Activated CD4-positive, alpha-beta T cell treated with anti-CD3 and anti-CD28 coated beads, Interleukin-10, Interleukin-2, amounts not matched to agents 100 ng/mL and 50 ng/mL, durations not matched to agents 16 hours and 8 hours (primary cell): ENCODE data around the gene ZDHHC16.
A peak's percentile ranks its signal among the peaks of the same experiment; 100 is the strongest.
"Not testable (repeated sequence)": the region's sequence is repeated elsewhere in the genome, so short reads cannot be mapped to it uniquely, and the experiment has no call there.

Experiments
- DNase-seq: peaks from one replicate; pipeline ENCODE4 v3.0.0-alpha.2; 2020

Gene ZDHHC16

GRCh38 chr10:97435211-97435610, 10.8 kb upstream of the ZDHHC16 start:
- DNase-seq, result no peak

DNA sequence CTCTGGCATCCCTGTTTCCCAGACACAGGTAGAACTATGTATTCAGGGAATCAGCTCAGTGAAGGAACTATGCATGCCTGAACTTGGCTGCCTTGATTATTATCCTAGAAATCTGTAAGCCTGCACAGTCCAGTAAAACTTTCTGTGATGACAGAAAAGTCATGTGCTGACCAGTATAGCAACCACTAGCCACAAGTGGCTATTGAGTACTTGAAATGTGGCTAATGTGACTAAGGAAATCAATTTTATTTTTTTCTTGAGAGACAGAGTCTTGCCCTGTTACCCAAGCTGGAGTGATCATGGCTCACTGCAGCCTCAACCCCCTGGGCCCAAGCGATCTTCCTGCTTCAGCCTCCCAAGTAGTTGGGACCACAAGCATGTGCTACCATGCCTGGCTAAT, 3.7 kb upstream of the ZDHHC16 start:
- DNase-seq, result no peak

GRCh38 chr10:97444212-97444611, 1.8 kb upstream of the ZDHHC16 start:
- DNase-seq, result peak; percentile 48

DNA sequence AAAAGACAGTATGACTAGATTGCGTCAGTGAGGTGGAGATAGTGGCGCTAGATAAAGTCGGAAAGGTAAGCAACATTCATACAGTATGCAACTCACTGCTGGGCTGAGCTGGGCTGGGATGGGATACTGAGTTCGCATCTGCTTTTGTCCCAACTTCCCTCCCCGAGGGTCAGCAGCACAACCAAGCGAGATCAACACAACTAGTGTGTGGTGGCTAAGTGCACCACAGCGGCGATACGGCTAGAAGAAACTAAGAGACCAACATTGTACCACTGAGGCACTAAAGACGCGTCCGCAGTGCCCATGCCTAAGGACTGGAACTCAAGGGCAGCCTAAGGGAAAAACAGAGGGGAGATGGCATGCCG, 636 bp upstream of the ZDHHC16 start:
- DNase-seq, result no peak

GRCh38 chr10:97450828-97451227, 4.9 kb downstream of the ZDHHC16 start:
- no peak for DNase-seq

DNA sequence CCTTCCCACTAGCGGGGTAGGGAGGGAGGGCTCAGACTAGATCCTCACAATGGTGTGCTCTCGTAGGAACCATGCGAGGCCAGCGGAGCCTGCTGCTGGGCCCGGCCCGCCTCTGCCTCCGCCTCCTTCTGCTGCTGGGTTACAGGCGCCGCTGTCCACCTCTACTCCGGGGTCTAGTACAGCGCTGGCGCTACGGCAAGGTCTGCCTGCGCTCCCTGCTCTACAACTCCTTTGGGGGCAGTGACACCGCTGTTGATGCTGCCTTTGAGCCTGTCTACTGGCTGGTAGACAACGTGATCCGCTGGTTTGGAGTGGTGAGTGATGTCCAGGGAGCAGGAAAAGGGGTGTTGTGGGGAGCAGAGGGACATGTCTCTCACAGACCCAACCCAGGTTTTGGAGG, 5.6 kb downstream of the ZDHHC16 start:
- no peak for DNase-seq

- DNase-seq, result no peak
Measured at GRCh38 chr10:97452352-97452751, 6.4 kb downstream of the ZDHHC16 start.

GRCh38 chr10:97454330-97455036, 8.5 kb downstream of the ZDHHC16 start:
- no peak for DNase-seq

GRCh38 chr10:97456034-97456685, 10.2 kb downstream of the ZDHHC16 start:
- DNase-seq, result no peak

DNA sequence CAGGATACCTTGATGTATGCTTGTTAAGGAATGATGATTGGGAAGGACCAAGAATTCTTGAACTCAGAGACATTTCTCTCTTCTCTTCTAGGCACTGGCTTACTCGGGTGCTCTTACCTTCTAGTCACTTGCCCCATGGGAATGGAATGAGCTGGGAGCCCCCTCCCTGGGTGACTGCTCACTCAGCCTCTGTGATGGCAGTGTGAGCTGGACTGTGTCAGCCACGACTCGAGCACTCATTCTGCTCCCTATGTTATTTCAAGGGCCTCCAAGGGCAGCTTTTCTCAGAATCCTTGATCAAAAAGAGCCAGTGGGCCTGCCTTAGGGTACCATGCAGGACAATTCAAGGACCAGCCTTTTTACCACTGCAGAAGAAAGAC, 10.7 kb downstream of the ZDHHC16 start:
- DNase-seq, result no peak

DNA sequence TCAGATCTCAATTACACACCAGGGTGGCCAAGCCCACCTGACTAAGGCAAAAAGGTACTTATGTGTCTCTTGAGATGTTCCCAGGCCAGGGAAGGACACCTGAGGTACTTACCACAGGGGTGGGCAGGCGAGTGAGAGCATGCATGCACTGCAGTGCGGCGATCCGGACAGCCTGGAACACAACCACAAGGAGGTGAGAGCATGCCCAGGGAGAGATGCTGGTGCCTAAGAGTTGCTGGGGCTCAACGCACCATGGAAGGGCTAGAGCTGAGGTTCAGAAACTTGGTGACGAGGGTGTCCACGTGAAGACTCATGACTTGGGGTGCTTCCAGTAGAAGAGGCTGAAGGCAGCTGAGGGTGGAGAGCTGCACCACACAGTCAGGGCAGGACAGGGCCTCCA, 13.1 kb downstream of the ZDHHC16 start:
- no peak for DNase-seq

- no peak for DNase-seq
Measured at GRCh38 chr10:97459933-97460332, 14.0 kb downstream of the ZDHHC16 start.

GRCh38 chr10:97462309-97462708, 16.3 kb downstream of the ZDHHC16 start:
- DNase-seq, result no peak

- peak; percentile 49 for DNase-seq
Measured at GRCh38 chr10:97463363-97464132, 17.6 kb downstream of the ZDHHC16 start.

- DNase-seq, result no peak
Measured at GRCh38 chr10:97464226-97464625, 18.3 kb downstream of the ZDHHC16 start.

GRCh38 chr10:97465982-97466381, 20.0 kb downstream of the ZDHHC16 start:
- no peak for DNase-seq

DNA sequence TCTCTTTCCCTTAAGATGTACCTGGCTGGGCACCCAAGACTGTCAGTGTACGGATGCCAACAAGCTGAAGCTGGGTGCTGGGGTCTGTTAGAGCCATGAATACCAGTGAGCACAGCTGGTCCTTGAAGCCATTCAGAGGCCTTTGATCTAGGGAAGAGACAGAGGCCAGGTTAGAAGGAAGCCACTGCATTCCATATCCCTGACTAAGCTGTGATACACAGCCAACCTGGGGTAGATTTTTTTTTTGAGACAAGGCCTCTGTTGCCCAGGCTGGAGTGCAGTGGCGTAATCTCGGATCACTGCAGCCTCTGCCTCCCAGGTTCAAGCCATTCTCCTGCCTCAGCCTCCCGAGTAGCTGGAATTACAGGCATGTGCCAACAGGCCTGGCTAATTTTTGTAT, 20.8 kb downstream of the ZDHHC16 start:
- no peak for DNase-seq

- no peak for DNase-seq
Measured at GRCh38 chr10:97468162-97468561, 22.2 kb downstream of the ZDHHC16 start.

GRCh38 chr10:97468781-97469180, 22.8 kb downstream of the ZDHHC16 start:
- DNase-seq, result not testable (repeated sequence)

- DNase-seq, result no peak
Measured at GRCh38 chr10:97474918-97475317, 28.9 kb downstream of the ZDHHC16 start.

DNA sequence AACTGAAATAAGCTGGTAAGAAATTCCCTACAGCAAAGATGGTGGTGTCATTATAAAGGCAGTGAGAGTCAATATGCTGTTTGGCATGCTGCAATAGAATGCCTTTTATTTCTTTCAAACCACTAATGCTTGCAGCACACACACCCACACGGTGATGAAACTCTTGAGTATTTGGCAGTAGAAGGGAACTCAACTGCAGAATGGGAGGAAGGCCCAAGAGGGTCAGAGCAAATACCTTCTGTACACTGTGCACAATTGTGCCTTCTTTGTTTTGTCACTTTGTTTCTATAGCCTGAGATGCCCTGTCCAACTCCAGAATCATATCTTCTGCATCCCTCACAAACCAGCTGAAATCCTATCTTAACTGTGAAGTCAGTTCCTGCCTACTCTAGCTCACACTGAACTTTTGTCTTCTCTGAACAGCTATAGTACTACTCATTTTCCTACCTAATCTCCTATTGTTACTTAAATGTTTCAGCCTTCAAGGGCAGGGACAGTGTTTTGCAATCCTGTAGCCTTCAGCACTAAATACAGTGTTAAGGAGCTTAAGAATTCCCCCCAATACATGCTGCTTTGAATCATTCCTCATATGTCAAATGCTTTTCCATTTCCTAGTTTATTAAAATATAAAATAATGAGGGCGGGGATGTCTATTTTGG, 30.1 kb downstream of the ZDHHC16 start:
- no peak for DNase-seq

DNA sequence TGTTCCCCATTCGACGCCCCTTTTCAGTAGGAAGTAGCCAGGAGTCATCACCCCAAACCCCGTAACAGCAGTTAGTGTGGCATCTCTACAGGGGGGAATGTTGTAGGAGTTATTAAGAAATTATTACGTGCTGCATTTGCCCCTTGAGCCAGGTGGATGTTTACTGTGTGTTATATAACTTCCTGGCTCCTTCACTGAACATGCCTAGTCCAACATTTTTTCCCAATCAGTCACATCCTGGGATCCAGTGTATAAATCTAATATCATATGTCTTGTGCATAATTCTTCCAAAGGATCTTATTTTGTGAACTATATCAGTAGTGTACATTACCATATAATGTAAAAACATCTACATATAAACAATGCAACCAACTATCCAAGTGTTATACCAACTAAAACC, 33.4 kb downstream of the ZDHHC16 start:
- not testable (repeated sequence) for DNase-seq

DNA sequence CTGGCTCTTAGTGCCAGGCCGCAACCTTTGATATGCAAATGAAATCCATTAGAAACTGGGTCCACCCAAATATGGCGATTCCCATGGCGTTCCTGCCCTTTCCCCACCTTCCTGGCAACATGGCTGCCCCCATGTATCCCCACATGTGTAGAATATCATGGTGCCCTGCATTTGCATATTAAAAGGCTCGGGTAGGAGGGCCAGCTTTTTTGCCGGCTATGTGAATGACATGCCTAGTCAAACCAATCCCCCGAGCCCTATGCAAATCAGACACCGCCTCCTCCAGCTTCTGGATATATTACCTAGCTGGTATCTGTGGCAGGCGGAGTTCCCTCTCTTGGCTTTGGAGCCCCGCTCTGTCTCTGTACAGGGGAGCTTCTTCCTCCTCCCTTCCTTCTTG, 34.0 kb downstream of the ZDHHC16 start:
- no peak for DNase-seq

- no peak for DNase-seq
Measured at GRCh38 chr10:97481071-97481470, 35.1 kb downstream of the ZDHHC16 start.
